Measurements from ENCODE around the gene PHF5A.
"Not testable (repeated sequence)": the region's sequence is repeated elsewhere in the genome, so short reads cannot be mapped to it uniquely, and the experiment has no call there.

Gene PHF5A

DNA sequence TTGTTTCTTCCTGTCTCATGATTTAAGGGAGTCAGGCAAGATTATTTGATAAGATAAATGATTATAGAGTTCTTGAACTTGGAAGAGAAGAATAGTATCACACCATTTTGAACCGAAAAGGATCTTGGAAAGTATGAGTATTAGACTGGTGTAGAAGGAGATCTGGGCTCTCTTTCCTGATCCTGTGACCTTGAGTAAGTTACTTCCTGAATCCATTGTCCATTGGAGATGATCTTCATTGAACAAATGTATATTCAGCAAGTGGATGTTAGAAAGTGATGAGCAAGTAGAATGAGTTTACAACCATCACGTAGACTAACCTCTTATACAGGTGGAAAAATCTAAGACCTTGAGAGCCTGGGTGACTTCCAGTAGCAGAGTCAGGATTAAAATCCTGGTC is 2.4 kb upstream of the PHF5A start:
- TF ChIP-seq, protein P1, sequence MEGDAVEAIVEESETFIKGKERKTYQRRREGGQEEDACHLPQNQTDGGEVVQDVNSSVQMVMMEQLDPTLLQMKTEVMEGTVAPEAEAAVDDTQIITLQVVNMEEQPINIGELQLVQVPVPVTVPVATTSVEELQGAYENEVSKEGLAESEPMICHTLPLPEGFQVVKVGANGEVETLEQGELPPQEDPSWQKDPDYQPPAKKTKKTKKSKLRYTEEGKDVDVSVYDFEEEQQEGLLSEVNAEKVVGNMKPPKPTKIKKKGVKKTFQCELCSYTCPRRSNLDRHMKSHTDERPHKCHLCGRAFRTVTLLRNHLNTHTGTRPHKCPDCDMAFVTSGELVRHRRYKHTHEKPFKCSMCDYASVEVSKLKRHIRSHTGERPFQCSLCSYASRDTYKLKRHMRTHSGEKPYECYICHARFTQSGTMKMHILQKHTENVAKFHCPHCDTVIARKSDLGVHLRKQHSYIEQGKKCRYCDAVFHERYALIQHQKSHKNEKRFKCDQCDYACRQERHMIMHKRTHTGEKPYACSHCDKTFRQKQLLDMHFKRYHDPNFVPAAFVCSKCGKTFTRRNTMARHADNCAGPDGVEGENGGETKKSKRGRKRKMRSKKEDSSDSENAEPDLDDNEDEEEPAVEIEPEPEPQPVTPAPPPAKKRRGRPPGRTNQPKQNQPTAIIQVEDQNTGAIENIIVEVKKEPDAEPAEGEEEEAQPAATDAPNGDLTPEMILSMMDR (IDR thresholded peaks at IDR 0.05; ENCODE audit: low read depth, low read length, missing control alignments), result no peak
- H3K4me3 ChIP-seq (ENCODE audit: low read depth, low read length), result no peak overlapping the region
- no peak for DNase-seq (ENCODE audit: low read depth)
- in situ Hi-C loops (cut with HindIII; ENCODE audit: low sequenced_read_pairs), result no loop called here

DNA sequence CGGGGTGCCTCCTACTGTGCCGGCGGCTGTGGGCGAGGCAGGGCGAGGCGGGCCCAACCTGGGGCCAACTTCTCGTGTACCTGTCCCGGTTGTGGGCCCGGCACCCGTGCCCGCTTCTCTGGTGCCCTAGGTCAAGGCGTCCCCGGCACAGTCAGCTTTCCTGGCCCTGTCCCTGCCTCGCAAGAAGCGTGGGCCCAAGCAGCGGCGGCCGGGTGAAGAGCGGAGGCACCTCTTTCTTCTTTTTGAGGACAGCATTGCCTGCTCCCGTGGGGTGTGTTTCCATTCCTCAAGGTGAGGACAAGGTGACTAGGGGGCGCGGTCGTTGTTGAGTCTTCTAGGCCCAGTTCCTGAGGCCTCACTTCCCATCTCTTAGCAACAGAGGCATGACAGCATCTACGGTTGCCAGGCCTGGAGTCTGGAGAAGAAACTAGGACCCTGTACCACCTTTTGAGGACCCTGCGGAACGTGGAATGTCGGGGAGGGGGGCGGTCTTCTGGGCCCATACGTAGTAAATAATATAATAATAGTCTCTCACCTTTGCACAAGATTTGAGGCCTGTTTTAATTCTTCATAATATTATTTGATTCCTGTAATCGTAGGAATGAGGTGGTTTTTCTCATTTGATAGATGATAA is 843 bp upstream of the PHF5A start:
- peak overlapping the region; percentile 99 for H3K4me3 ChIP-seq (ENCODE audit: low read depth, low read length)
- in situ Hi-C loops (cut with HindIII; ENCODE audit: low sequenced_read_pairs), result no loop called here
- TF ChIP-seq, protein P1 (IDR thresholded peaks at IDR 0.05; ENCODE audit: low read depth, low read length, missing control alignments), result no peak
- DNase-seq (ENCODE audit: low read depth), result no peak

DNA sequence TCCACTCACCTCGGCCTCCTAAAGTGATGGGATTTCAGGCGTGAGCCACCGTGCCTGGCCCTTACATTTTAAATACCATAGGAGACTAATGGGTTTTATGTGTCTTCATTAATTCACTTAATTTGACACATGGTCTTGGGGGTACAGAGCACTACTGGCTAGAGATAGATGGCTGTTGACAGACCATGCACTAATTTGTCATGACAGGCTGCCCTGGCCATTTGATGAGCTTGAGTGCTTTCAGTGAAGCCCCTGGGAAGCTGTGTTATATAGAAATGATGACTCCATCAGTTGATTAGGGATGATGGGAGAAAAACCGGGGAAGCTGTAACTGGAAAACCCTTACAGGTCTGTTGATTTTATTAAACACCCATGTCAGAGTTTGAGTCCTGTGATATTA is 6.6 kb downstream of the PHF5A start:
- no peak for DNase-seq (ENCODE audit: low read depth)
- H3K4me3 ChIP-seq (ENCODE audit: low read depth, low read length), result no peak overlapping the region
- TF ChIP-seq, protein P1 (IDR thresholded peaks at IDR 0.05; ENCODE audit: low read depth, low read length, missing control alignments), result no peak
- in situ Hi-C loops (cut with HindIII; ENCODE audit: low sequenced_read_pairs), result no loop called here

DNA sequence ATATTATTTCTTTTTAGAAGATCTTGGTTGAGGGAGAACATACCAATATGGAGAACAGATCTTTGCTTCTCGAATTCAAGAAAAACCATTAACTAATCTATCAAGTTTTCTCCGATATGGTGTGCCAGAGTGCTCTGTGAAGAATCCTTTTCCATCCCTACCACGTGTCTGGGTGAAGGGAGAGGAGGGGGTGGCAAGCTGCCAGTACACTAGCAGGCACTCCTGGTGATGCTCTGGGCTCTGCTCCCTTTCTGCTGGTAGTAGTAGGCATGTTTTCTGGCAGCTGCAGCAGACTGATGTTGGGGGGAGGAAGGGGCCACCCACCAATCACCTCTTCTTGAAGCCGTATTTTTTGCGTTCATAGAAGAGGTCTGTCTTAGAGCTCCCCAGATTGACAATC is 8.4 kb downstream of the PHF5A start:
- H3K4me3 ChIP-seq (ENCODE audit: low read depth, low read length); DNase-seq (ENCODE audit: low read depth); in situ Hi-C loops (cut with HindIII; ENCODE audit: low sequenced_read_pairs): not testable (repeated sequence)

DNA sequence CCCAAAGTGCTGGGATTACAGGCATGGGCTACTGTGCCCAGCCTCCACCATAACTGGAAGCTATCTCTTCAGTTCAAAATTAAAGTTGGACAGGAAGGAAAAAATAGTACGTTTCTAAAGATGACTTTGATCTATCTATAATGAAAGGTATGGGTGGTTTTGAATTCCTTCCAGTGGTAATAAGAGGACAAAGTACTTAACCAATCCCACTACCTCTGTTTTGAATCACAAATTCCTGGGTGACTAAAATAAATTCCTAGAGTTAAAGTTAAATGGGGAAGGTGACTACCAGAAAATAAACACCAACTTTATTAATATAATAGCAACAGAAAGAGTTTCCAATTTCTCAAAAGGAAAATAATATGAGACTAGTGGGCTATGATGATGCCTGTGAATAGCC is 9.1 kb downstream of the PHF5A start:
- TF ChIP-seq, protein P1 (IDR thresholded peaks at IDR 0.05; ENCODE audit: low read depth, low read length, missing control alignments), result no peak
- DNase-seq (ENCODE audit: low read depth), result no peak
- no peak overlapping the region for H3K4me3 ChIP-seq (ENCODE audit: low read depth, low read length)
- in situ Hi-C loops (cut with HindIII; ENCODE audit: low sequenced_read_pairs), result no loop called here

DNA sequence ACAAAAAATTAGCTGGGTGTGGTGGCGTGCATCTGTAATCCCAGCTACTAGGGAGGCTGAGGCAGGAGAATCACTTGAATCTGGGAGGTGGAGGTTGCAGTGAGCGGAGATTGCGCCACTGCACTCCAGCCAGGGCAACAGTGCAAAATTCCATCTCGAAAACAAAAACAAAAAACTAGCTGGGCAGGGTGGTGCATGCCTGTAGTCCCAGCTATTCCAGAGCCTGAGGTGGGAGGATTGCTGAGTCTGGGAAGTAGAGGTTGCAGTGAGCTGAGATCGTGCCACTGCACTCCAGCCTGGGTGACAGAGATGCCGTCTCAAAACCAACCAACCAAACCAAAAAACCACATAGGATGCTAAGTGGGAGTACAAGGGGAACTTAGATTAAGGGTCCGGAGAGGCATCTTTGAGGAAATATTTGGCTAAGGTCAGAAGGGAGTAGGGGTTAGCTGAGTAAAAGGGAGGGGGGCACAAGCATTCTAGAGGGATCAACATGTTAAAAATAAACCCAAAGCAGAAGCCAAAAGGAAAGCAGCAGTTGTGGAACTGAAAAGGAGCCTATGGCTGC is 10.2 kb downstream of the PHF5A start:
- TF ChIP-seq, protein P1 (IDR thresholded peaks at IDR 0.05; ENCODE audit: low read depth, low read length, missing control alignments), result no peak
- no peak overlapping the region for H3K4me3 ChIP-seq (ENCODE audit: low read depth, low read length)
- no peak for DNase-seq (ENCODE audit: low read depth)
- in situ Hi-C loops (cut with HindIII; ENCODE audit: low sequenced_read_pairs), result no loop called here

DNA sequence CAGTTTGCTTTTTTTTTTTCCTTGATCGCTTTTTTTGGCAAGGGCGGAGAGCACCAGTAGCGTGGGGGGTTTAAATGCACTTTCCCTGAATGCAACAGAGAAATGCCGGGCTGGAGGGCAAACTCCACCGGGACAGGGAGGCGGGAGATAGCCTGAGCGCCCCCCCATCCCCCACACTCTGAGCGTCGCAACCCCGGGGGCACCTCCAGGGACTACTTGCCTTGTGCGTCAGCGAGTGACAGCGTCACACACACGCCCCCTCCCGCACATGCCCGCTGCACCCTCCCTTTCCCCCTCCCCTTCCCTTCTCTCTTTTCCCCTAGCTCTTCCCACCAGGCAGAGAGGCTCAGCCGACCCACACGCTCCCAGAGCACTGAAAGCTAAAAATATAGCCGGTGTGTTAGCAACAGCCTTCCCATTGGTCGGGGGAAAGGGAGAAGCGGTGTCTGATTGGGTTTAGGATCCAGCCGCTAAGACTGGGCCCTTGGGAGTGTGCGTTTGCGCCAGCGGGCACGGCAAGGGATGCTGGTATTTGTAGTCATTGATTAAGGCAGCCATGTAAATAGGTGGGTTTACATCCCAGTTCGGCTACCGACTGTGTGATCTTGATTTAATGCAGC is 20.2 kb downstream of the PHF5A start:
- TF ChIP-seq, protein P1 (IDR thresholded peaks at IDR 0.05; ENCODE audit: low read depth, low read length, missing control alignments), result no peak
- H3K4me3 ChIP-seq (ENCODE audit: low read depth, low read length), result peak overlapping the region; percentile 100
- in situ Hi-C loops (cut with HindIII; ENCODE audit: low sequenced_read_pairs), result loop anchor here (5.0 kb wide), 1 partner anchor 39 kb away; no protein-coding TSS in a partner anchor
- peak; percentile 99 for DNase-seq (ENCODE audit: low read depth)

All from astrocyte of the cerebellum (primary cell).